ENCODE results near the gene GALT.

GALT gene

GRCh38 chr9:34615132-34615531 is 31.3 kb upstream of the GALT start:
- DNase-seq (ENCODE audit: low read depth): no peak
- TF ChIP-seq CTCF (conservative IDR thresholded peaks at IDR 0.05; ENCODE audit: low read depth, low read length): no peak

GRCh38 chr9:34620061-34620994 is 26.1 kb upstream of the GALT start, which contains the start of gene DCTN3:
Gene DCTN3 (minus strand): TSS chr9:34620495. CDS start chr9:34620464, 31 bp downstream.
- H3K4me3 ChIP-seq (ENCODE audit: low read depth, low read length): peak within 1 kb of the TSS; percentile 79
- TF ChIP-seq CTCF (conservative IDR thresholded peaks at IDR 0.05; ENCODE audit: low read depth, low read length): no peak
- peak; percentile 97 for DNase-seq (ENCODE audit: low read depth)

More at GRCh38 chr9:34615132-34615531, 31.3 kb upstream of the GALT start:
- no peak overlapping the region for H3K4me3 ChIP-seq (ENCODE audit: low read depth, low read length)

- no peak overlapping the region for H3K4me3 ChIP-seq (ENCODE audit: low read depth, low read length)
- no peak for DNase-seq (ENCODE audit: low read depth)
- TF ChIP-seq CTCF (conservative IDR thresholded peaks at IDR 0.05; ENCODE audit: low read depth, low read length): no peak
These were observed 22.9 kb upstream of the GALT start for GRCh38 chr9:34623374-34624235.

GRCh38 chr9:34624475-34625185 is 21.8 kb upstream of the GALT start:
- no peak for TF ChIP-seq CTCF (conservative IDR thresholded peaks at IDR 0.05; ENCODE audit: low read depth, low read length)
- no peak overlapping the region for H3K4me3 ChIP-seq (ENCODE audit: low read depth, low read length)
- DNase-seq (ENCODE audit: low read depth): no peak

- TF ChIP-seq CTCF (conservative IDR thresholded peaks at IDR 0.05; ENCODE audit: low read depth, low read length): no peak
- H3K4me3 ChIP-seq (ENCODE audit: low read depth, low read length): no peak overlapping the region
- no peak for DNase-seq (ENCODE audit: low read depth)
These were observed 21.3 kb upstream of the GALT start for GRCh38 chr9:34625186-34625486.

GRCh38 chr9:34627716-34628655 is 18.5 kb upstream of the GALT start:
- no peak for DNase-seq (ENCODE audit: low read depth)
- no peak for TF ChIP-seq CTCF (conservative IDR thresholded peaks at IDR 0.05; ENCODE audit: low read depth, low read length)
- H3K4me3 ChIP-seq (ENCODE audit: low read depth, low read length): no peak overlapping the region

Data from choroid plexus epithelial cell (primary cell).